Hepatocyte (in vitro differentiated cells): ENCODE measurements around the gene SEBOX.

Experiments
- EZH2 ChIP-seq: fragments of 200-600 bp; sonication (generic); IDR thresholded peaks from 2 replicates; pipeline ENCODE4 v1.6.1; 2016; ENCODE audit warnings: antibody characterized with exemption, mild to moderate bottlenecking, borderline replicate concordance
- TF ChIP-seq, protein P1 (sequence below): fragments of 200-600 bp; sonication (generic); IDR thresholded peaks from 2 replicates; pipeline ENCODE4 v1.5.1; 2016; ENCODE audit warnings: antibody characterized with exemption, mild to moderate bottlenecking; ENCODE audit not compliant: poor library complexity

DNA sequence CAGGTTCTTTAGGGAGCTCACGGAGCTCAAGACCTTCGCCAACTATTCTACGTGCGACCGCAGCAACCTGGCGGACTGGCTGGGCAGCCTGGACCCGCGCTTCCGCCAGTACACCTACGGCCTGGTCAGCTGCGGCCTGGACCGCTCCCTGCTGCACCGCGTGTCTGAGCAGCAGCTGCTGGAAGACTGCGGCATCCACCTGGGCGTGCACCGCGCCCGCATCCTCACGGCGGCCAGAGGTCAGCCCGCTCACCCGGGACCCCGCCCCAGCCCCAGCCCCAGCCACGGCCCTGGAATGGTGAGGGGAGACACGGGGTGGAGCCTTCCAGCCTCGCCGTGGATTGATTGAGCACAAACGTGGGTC, 20.0 kb upstream of the SEBOX start:
- TF ChIP-seq, protein P1, sequence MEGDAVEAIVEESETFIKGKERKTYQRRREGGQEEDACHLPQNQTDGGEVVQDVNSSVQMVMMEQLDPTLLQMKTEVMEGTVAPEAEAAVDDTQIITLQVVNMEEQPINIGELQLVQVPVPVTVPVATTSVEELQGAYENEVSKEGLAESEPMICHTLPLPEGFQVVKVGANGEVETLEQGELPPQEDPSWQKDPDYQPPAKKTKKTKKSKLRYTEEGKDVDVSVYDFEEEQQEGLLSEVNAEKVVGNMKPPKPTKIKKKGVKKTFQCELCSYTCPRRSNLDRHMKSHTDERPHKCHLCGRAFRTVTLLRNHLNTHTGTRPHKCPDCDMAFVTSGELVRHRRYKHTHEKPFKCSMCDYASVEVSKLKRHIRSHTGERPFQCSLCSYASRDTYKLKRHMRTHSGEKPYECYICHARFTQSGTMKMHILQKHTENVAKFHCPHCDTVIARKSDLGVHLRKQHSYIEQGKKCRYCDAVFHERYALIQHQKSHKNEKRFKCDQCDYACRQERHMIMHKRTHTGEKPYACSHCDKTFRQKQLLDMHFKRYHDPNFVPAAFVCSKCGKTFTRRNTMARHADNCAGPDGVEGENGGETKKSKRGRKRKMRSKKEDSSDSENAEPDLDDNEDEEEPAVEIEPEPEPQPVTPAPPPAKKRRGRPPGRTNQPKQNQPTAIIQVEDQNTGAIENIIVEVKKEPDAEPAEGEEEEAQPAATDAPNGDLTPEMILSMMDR = no peak
- TF ChIP-seq EZH2 = no peak
